Measurements from ENCODE around the gene GFRA1. TPM values are rescaled to one million over a fixed set of nuclear protein-coding genes. Genes with fewer than 3 reads are reported as not detected.
"Not testable (repeated sequence)": the region's sequence is repeated elsewhere in the genome, so short reads cannot be mapped to it uniquely, and the experiment has no call there.

The GFRA1 gene
- total RNA-seq, 1 donor from 2014 or later, result 18.5 TPM

- DNase-seq (ENCODE audit: low read depth in 2 of 2), result peak in 1 of 2 donors; percentile 86
Observed at GRCh38 chr10:116038259-116038658, 234.7 kb downstream of the GFRA1 start.

GRCh38 chr10:116035406-116035805, 237.6 kb downstream of the GFRA1 start:
- not testable (repeated sequence) for DNase-seq (ENCODE audit: low read depth in 2 of 2)

DNA sequence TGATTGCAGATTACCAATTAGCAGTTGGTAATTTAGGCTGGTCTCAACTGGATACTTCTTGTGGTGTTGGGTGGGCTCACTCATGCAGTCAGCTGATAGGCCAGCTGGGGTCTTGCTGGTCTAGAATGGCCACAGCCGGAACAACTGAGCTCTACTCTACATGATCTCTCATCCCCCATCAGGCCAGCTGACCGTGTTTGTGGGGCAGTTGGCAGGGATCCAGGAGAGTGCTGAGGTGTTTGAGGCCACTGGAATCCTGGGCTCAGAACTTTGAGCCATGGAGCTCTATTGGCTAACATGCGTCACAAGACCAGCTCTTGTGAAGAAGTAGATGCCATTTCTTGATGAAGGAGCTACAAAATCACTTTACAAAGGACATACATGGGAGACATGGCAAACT, 242.4 kb downstream of the GFRA1 start:
- DNase-seq (ENCODE audit: low read depth in 2 of 2), result no peak

GRCh38 chr10:116029826-116030225, 243.2 kb downstream of the GFRA1 start:
- no peak for DNase-seq (ENCODE audit: low read depth in 2 of 2)

GRCh38 chr10:116027355-116027754, 245.7 kb downstream of the GFRA1 start:
- DNase-seq (ENCODE audit: low read depth in 2 of 2), result no peak

GRCh38 chr10:116026725-116027124, 246.3 kb downstream of the GFRA1 start:
- DNase-seq (ENCODE audit: low read depth in 2 of 2), result no peak

GRCh38 chr10:116026315-116026714, 246.7 kb downstream of the GFRA1 start:
- peak in 1 of 2 donors; percentile 9 for DNase-seq (ENCODE audit: low read depth in 2 of 2)

DNA sequence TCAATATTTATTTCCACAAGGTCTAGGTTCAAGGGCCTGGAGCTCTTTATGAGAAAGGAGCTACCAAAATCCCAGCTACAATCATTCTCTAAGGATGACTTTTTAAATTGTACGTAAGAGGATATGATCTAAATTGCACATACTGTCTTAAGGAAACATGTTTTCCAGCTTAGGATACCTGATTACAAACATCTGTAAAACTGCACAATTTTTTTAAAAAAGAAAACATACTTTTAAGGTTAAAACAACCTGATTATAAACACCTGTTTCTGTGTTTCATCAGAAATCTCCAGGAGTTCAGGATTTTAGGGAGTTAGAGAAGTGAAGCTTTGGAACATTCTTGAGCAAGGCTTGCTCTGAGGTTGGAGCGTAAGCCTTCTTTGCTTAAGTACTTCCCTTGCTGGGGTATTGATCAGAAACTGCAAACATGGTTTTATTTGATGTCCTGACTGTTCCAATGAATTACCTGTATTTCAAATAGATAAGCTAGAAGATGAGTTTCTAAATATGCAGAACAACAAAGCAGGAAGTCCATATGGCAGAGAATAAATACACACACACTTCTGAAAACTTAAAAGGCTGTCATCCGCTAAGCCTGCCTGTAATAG, 248.6 kb downstream of the GFRA1 start:
- DNase-seq (ENCODE audit: low read depth in 2 of 2), result no peak

GRCh38 chr10:116017405-116017804, 255.6 kb downstream of the GFRA1 start:
- DNase-seq (ENCODE audit: low read depth in 2 of 2), result no peak

GRCh38 chr10:116015583-116016333, 257.2 kb downstream of the GFRA1 start:
- no peak for DNase-seq (ENCODE audit: low read depth in 2 of 2)

DNA sequence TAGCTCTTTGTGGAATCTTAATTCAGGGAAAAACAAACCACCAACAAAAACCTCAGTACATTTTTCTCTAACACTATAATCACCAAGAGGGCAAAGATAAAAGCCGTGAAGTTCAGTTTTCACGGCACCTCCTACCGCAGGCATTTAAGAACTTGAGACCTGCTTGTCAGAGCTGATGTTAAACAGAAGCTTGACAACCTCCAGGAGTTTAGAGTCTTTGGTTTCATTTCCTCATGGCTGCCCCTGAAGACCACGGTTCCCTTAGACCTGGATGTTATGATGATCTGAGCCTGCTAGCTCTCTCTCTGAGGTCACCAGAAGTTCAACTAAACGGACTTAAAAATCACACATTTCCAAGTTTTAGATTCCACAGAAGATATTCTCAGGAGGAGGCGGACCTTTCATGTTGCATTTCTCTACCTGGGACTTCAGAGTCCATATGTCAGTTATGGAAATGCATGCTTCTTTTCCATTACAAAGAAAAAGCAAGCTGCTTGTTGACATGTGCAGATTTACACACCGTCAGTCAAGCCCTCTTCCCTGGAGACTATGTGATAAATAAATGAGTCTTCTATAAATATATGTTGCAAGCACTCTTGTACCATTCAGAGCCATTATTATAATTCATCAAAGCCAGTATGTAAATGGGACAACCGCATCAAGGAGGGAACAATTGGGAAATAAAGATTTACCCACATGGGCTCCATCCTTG, 258.0 kb downstream of the GFRA1 start:
- DNase-seq (ENCODE audit: low read depth in 2 of 2), result no peak

GRCh38 chr10:116014326-116014725, 258.7 kb downstream of the GFRA1 start:
- no peak for DNase-seq (ENCODE audit: low read depth in 2 of 2)

DNA sequence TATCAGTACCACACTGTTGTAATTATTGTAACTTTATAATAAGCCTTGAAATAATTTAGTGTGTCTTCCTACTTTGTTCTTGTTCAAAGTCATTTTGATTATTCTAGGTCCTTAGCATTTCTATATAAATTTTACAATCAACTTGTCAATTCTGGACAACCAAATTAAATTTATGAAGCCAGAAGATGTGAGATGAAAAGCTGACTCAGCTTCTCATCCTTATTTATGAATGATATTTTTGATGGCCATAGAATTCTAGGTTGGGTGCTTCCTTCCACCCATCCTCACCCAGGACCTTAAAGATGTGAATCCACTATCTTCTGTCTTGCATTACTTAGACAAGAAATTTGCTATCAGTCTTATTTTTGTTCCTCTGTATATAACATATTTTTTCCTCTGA, 261.1 kb downstream of the GFRA1 start:
- DNase-seq (ENCODE audit: low read depth in 2 of 2), result no peak

DNA sequence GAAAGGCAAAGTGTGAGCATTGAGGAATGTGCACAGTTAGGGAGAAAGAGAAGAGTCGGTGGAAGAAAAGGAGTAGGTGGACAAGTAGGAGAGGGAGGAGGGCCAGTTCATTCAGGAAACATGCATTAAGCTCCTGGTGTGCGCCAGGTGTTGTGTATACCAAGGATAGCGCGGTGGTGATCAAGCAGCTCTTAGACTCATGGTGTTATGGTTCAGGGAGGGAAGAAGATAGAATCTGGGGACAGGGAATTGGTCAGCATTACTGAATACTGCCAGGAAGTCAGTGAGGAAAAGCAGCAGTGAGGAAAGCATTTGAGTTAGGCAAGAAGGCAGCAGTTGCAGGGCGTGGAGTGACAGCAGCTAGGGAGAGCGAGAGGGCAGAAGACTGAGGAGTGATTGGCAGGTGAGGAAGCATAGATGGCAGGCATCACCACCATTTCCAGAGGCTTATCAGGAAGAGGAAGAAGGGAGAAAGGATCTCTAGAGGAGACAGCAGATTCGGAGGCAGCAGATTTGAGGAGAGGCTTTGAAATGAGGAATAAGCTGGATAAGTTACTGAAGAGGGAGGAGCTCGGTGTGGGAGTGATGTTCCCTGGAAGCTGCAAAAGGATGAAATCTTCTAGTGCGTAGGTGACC, 265.6 kb downstream of the GFRA1 start:
- DNase-seq (ENCODE audit: low read depth in 2 of 2), result no peak

Other genes starting within 250 kb of the GFRA1 start
- gene CCDC172, start 51.2 kb upstream of the GFRA1 start, total RNA-seq, result not detected in 2 replicates
- gene PNLIPRP3, start 154.6 kb upstream of the GFRA1 start, total RNA-seq, result not detected in 2 replicates

Data from lung microvascular endothelial cell (primary cell).